Measurements from ENCODE around the gene LMF2.
"Not testable (repeated sequence)": the region's sequence is repeated elsewhere in the genome, so short reads cannot be mapped to it uniquely, and the experiment has no call there.

The LMF2 gene

GRCh38 chr22:50523806-50524675, 16.5 kb upstream of the LMF2 start:
- DNase-seq (ENCODE audit: low spot score) (no peak), FAIRE-seq (no peak)

- DNase-seq (ENCODE audit: low spot score) = no peak
- no peak for FAIRE-seq
These were observed 15.9 kb upstream of the LMF2 start for GRCh38 chr22:50523458-50523805.

- no peak for DNase-seq (ENCODE audit: low spot score)
- no peak for FAIRE-seq
These were observed 15.4 kb upstream of the LMF2 start for GRCh38 chr22:50522806-50523438.

- FAIRE-seq (no peak), DNase-seq (ENCODE audit: low spot score) (no peak)
These were observed 14.8 kb upstream of the LMF2 start for GRCh38 chr22:50522208-50522805.

GRCh38 chr22:50521710-50522109, 14.2 kb upstream of the LMF2 start:
- no peak for FAIRE-seq
- no peak for DNase-seq (ENCODE audit: low spot score)

- DNase-seq (ENCODE audit: low spot score) = no peak
These were observed 13.4 kb upstream of the LMF2 start for GRCh38 chr22:50520826-50521453.

GRCh38 chr22:50520184-50520583, 12.7 kb upstream of the LMF2 start:
- FAIRE-seq; DNase-seq (ENCODE audit: low spot score): not testable (repeated sequence)

More at GRCh38 chr22:50520826-50521453, 13.4 kb upstream of the LMF2 start:
- FAIRE-seq = no peak

GRCh38 chr22:50519151-50519550, 11.6 kb upstream of the LMF2 start:
- FAIRE-seq (no peak), DNase-seq (ENCODE audit: low spot score) (no peak)

- DNase-seq (ENCODE audit: low spot score) (no peak), FAIRE-seq (no peak)
These were observed 11.1 kb upstream of the LMF2 start for GRCh38 chr22:50518606-50519005.

- DNase-seq (ENCODE audit: low spot score) (no peak), FAIRE-seq (no peak)
These were observed 10.2 kb upstream of the LMF2 start for GRCh38 chr22:50517495-50518260.

GRCh38 chr22:50516891-50517290, 9.4 kb upstream of the LMF2 start:
- DNase-seq (ENCODE audit: low spot score) (no peak), FAIRE-seq (no peak)

- FAIRE-seq (no peak), DNase-seq (ENCODE audit: low spot score) (no peak)
These were observed 8.6 kb upstream of the LMF2 start for GRCh38 chr22:50516068-50516467.

- DNase-seq (ENCODE audit: low spot score) = no peak
- FAIRE-seq = no peak
These were observed 5.7 kb upstream of the LMF2 start for GRCh38 chr22:50513175-50513574.

GRCh38 chr22:50508897-50509296, 1.4 kb upstream of the LMF2 start:
- FAIRE-seq (no peak), DNase-seq (ENCODE audit: low spot score) (no peak)

GRCh38 chr22:50507991-50508884, 736 bp upstream of the LMF2 start, which contains the start of gene NCAPH2:
Gene NCAPH2, plus strand, starts transcription at chr22:50508224. Its CDS starts 114 bp downstream, at chr22:50508338.
- no peak for FAIRE-seq
- DNase-seq (ENCODE audit: low spot score) = peak; percentile 89

- no peak for FAIRE-seq
- peak; percentile 10 for DNase-seq (ENCODE audit: low spot score)
These were observed 686 bp downstream of the LMF2 start for GRCh38 chr22:50506611-50507420.

- no peak for DNase-seq (ENCODE audit: low spot score)
- no peak for FAIRE-seq
These were observed 1.5 kb downstream of the LMF2 start for GRCh38 chr22:50505776-50506610.

- FAIRE-seq = no peak
- DNase-seq (ENCODE audit: low spot score) = no peak
These were observed 2.2 kb downstream of the LMF2 start for GRCh38 chr22:50505276-50505775.
